ENCODE data around the gene COL5A1. TPM values are rescaled to one million over a fixed set of nuclear protein-coding genes. Genes with fewer than 3 reads are reported as not detected.

COL5A1 gene
- total and polyA plus RNA-seq, 2 donors (not counting 1 experiment from before 2014, with no cell fraction given), result 72.8 to 109 TPM

DNA sequence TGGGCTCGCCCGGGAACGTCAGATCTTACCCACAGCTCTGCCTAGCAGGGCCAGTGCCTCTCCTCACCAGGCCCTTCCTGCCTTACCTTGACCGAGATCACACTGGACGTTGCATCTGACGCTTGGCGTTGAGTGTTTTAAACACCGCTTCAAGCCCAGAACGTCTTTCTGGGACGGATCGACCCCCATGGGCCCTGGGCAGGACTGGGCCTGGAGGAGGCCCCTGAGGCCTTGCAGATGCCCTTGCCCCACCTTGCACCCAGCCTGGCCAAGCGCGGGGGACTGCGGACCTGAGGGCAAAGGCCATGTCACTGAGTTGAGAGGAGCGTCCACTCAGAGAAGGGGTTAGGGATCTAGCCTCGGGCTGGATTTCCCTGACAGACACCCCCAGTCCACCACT is 174.7 kb downstream of the COL5A1 start:
- H3K27ac ChIP-seq (ENCODE audit: insufficient read depth, low read length), result no peak overlapping the region
- H3K36me3 ChIP-seq (ENCODE audit: control insufficient read depth, insufficient read depth, low read length), result peaks cover 63% of the 10 kb centered on the region
- H3K4me3 ChIP-seq (replicated peaks in 1 of 4; ENCODE audit: control extremely low read depth in 1 of 4, insufficient read depth in 1 of 4, low read depth in 3 of 4, low read length in 4 of 4), result no peak overlapping the region
- H3K27me3 ChIP-seq (ENCODE audit: control insufficient read depth, insufficient read depth, low read length), result no peaks in the 10 kb centered on the region
- no peak for DNase-seq (ENCODE audit: low read depth in 2 of 2)
- H3K9ac ChIP-seq (ENCODE audit: insufficient read depth, low read length), result no peak overlapping the region
- no peak overlapping the region for H2AFZ ChIP-seq (ENCODE audit: low read length)
- TF ChIP-seq EZH2 (IDR thresholded peaks at IDR 0.05; ENCODE audit: low read length, missing control alignments), result no peak
- no peak for TF ChIP-seq CTCF (conservative IDR thresholded peaks at IDR 0.05 in 1 of 2, IDR thresholded peaks at IDR 0.05 in 1 of 2; ENCODE audit: low read depth in 1 of 2, low read length in 2 of 2)
- H3K79me2 ChIP-seq (ENCODE audit: control insufficient read depth, insufficient read depth, low read length), result no peaks in the 10 kb centered on the region
- peaks cover 3% of the 10 kb centered on the region for H3K4me1 ChIP-seq (ENCODE audit: control insufficient read depth, extremely low read depth, insufficient read depth, low read length)
- H3K4me2 ChIP-seq (ENCODE audit: extremely low read depth, insufficient read depth, low read length), result no peak overlapping the region
- no peaks in the 10 kb centered on the region for H4K20me1 ChIP-seq (ENCODE audit: control insufficient read depth, extremely low read depth, insufficient read depth, low read length)
- no peaks in the 10 kb centered on the region for H3K9me3 ChIP-seq (ENCODE audit: control insufficient read depth, insufficient read depth, low read depth, low read length)

- no peak for DNase-seq (ENCODE audit: low read depth in 2 of 2)
- peak overlapping the region; percentile 16 for H3K9ac ChIP-seq (ENCODE audit: insufficient read depth, low read length)
- H3K4me3 ChIP-seq (replicated peaks in 1 of 4; ENCODE audit: control extremely low read depth in 1 of 4, insufficient read depth in 1 of 4, low read depth in 3 of 4, low read length in 4 of 4), result no peak overlapping the region
- H4K20me1 ChIP-seq (ENCODE audit: control insufficient read depth, extremely low read depth, insufficient read depth, low read length), result no peaks in the 10 kb centered on the region
- no peak overlapping the region for H3K27ac ChIP-seq (ENCODE audit: insufficient read depth, low read length)
- no peaks in the 10 kb centered on the region for H3K4me1 ChIP-seq (ENCODE audit: control insufficient read depth, extremely low read depth, insufficient read depth, low read length)
- H3K36me3 ChIP-seq (ENCODE audit: control insufficient read depth, insufficient read depth, low read length), result peaks cover 70% of the 10 kb centered on the region
- no peak overlapping the region for H3K4me2 ChIP-seq (ENCODE audit: extremely low read depth, insufficient read depth, low read length)
- H2AFZ ChIP-seq (ENCODE audit: low read length), result no peak overlapping the region
- no peaks in the 10 kb centered on the region for H3K79me2 ChIP-seq (ENCODE audit: control insufficient read depth, insufficient read depth, low read length)
- no peak for TF ChIP-seq EZH2 (IDR thresholded peaks at IDR 0.05; ENCODE audit: low read length, missing control alignments)
- no peak for TF ChIP-seq CTCF (conservative IDR thresholded peaks at IDR 0.05 in 1 of 2, IDR thresholded peaks at IDR 0.05 in 1 of 2; ENCODE audit: low read depth in 1 of 2, low read length in 2 of 2)
- no peaks in the 10 kb centered on the region for H3K27me3 ChIP-seq (ENCODE audit: control insufficient read depth, insufficient read depth, low read length)
- H3K9me3 ChIP-seq (ENCODE audit: control insufficient read depth, insufficient read depth, low read depth, low read length), result no peaks in the 10 kb centered on the region
Observed at GRCh38 chr9:134818000-134818568, 176.5 kb downstream of the COL5A1 start.

- H3K27ac ChIP-seq (ENCODE audit: insufficient read depth, low read length), result no peak overlapping the region
- H3K4me1 ChIP-seq (ENCODE audit: control insufficient read depth, extremely low read depth, insufficient read depth, low read length), result no peaks in the 10 kb centered on the region
- no peaks in the 10 kb centered on the region for H4K20me1 ChIP-seq (ENCODE audit: control insufficient read depth, extremely low read depth, insufficient read depth, low read length)
- TF ChIP-seq EZH2 (IDR thresholded peaks at IDR 0.05; ENCODE audit: low read length, missing control alignments), result no peak
- TF ChIP-seq CTCF (conservative IDR thresholded peaks at IDR 0.05 in 1 of 2, IDR thresholded peaks at IDR 0.05 in 1 of 2; ENCODE audit: low read depth in 1 of 2, low read length in 2 of 2), result no peak
- no peaks in the 10 kb centered on the region for H3K79me2 ChIP-seq (ENCODE audit: control insufficient read depth, insufficient read depth, low read length)
- no peaks in the 10 kb centered on the region for H3K9me3 ChIP-seq (ENCODE audit: control insufficient read depth, insufficient read depth, low read depth, low read length)
- no peaks in the 10 kb centered on the region for H3K27me3 ChIP-seq (ENCODE audit: control insufficient read depth, insufficient read depth, low read length)
- H2AFZ ChIP-seq (ENCODE audit: low read length), result no peak overlapping the region
- H3K4me2 ChIP-seq (ENCODE audit: extremely low read depth, insufficient read depth, low read length), result no peak overlapping the region
- H3K9ac ChIP-seq (ENCODE audit: insufficient read depth, low read length), result no peak overlapping the region
- no peak overlapping the region for H3K4me3 ChIP-seq (replicated peaks in 1 of 4; ENCODE audit: control extremely low read depth in 1 of 4, insufficient read depth in 1 of 4, low read depth in 3 of 4, low read length in 4 of 4)
- DNase-seq (ENCODE audit: low read depth in 2 of 2), result no peak
- peaks cover 66% of the 10 kb centered on the region for H3K36me3 ChIP-seq (ENCODE audit: control insufficient read depth, insufficient read depth, low read length)
Observed at GRCh38 chr9:134818591-134818990, 177.0 kb downstream of the COL5A1 start.

All from fibroblast of lung (primary cell).